Chondrocyte (in vitro differentiated cells): ENCODE results near the gene CEACAM3. TPM values are rescaled to one million over a fixed set of nuclear protein-coding genes. Genes with fewer than 3 reads are reported as not detected.

Source experiments
- DNase-seq: peaks from one replicate; pipeline ENCODE4 v3.0.0; 2021; ENCODE audit warnings: mixed read lengths, low spot score
- H3K27ac Mint-ChIP-seq: one replicate; pipeline ENCODE4 v1.8.0; 2021; ENCODE audit warnings: mild to moderate bottlenecking, moderate library complexity, mixed read lengths; ENCODE audit not compliant: unreplicated experiment
- H3K27me3 Mint-ChIP-seq: 2 replicates; pipeline ENCODE4 v1.8.0; 2021; ENCODE audit warnings: low read depth, mixed read lengths
- H3K36me3 Mint-ChIP-seq: 2 replicates; pipeline ENCODE4 v1.8.0; 2021; ENCODE audit warnings: low read depth, mixed read lengths
- H3K4me1 Mint-ChIP-seq: 2 replicates; pipeline ENCODE4 v1.8.0; 2021; ENCODE audit warnings: low read depth, mild to moderate bottlenecking, mixed read lengths
- H3K4me3 Mint-ChIP-seq: one replicate; pipeline ENCODE4 v1.8.0; 2021; ENCODE audit warnings: mild to moderate bottlenecking, moderate library complexity, mixed read lengths; ENCODE audit not compliant: unreplicated experiment
- H3K9me3 Mint-ChIP-seq: 2 replicates; pipeline ENCODE4 v1.8.0; 2021; ENCODE audit warnings: low read depth, mixed read lengths
- CTCF ChIP-seq: fragments of 200-600 bp; sonication (generic); IDR thresholded peaks from 2 replicates; pipeline ENCODE4 v1.5.0; 2021; ENCODE audit warnings: antibody characterized with exemption, mild to moderate bottlenecking, moderate library complexity
- total RNA-seq: library from RNA; stranded (reverse); gene quantifications from 3 replicates; pipeline ENCODE4 v1.2.1, GENCODE V29; 2021

CEACAM3 gene
- total RNA-seq, 1 donor from 2014 or later: not detected

- H3K4me1 Mint-ChIP-seq: no peaks in the 10 kb centered on the region
- peaks cover 46% of the 10 kb centered on the region for H3K27me3 Mint-ChIP-seq
- H3K27ac Mint-ChIP-seq: no peak overlapping the region
- no peak for DNase-seq
- H3K9me3 Mint-ChIP-seq: no peaks in the 10 kb centered on the region
- no peak for TF ChIP-seq CTCF
- H3K4me3 Mint-ChIP-seq: no peak overlapping the region
- no peaks in the 10 kb centered on the region for H3K36me3 Mint-ChIP-seq
These were observed 5.4 kb downstream of the CEACAM3 start for GRCh38 chr19:41801792-41802211.

GRCh38 chr19:41802770-41803169 is 6.4 kb downstream of the CEACAM3 start:
- Mint-ChIP-seq H3K4me1 (no peaks in the 10 kb centered on the region), H3K4me3 (no peak overlapping the region), H3K36me3 (no peaks in the 10 kb centered on the region), H3K27ac (no peak overlapping the region), H3K27me3 (peaks cover 40% of the 10 kb centered on the region), H3K9me3 (no peaks in the 10 kb centered on the region)
- no peak for DNase-seq
- no peak for TF ChIP-seq CTCF

GRCh38 chr19:41804336-41804735 is 7.9 kb downstream of the CEACAM3 start:
- Mint-ChIP-seq H3K9me3 (no peaks in the 10 kb centered on the region), H3K36me3 (no peaks in the 10 kb centered on the region), H3K4me1 (no peaks in the 10 kb centered on the region), H3K27ac (no peak overlapping the region), H3K4me3 (no peak overlapping the region), H3K27me3 (peaks cover 42% of the 10 kb centered on the region)
- no peak for DNase-seq
- no peak for TF ChIP-seq CTCF

GRCh38 chr19:41807176-41807575 is 10.8 kb downstream of the CEACAM3 start:
- Mint-ChIP-seq H3K36me3 (no peaks in the 10 kb centered on the region), H3K4me3 (no peak overlapping the region), H3K27ac (no peak overlapping the region), H3K9me3 (no peaks in the 10 kb centered on the region), H3K4me1 (no peaks in the 10 kb centered on the region), H3K27me3 (peaks cover 26% of the 10 kb centered on the region)
- DNase-seq: no peak
- no peak for TF ChIP-seq CTCF

- Mint-ChIP-seq H3K27ac (no peak overlapping the region), H3K4me1 (no peaks in the 10 kb centered on the region), H3K4me3 (no peak overlapping the region), H3K9me3 (no peaks in the 10 kb centered on the region), H3K27me3 (peaks cover 21% of the 10 kb centered on the region), H3K36me3 (no peaks in the 10 kb centered on the region)
- no peak for TF ChIP-seq CTCF
- DNase-seq: no peak
These were observed 12.5 kb downstream of the CEACAM3 start for GRCh38 chr19:41808663-41809566.
